ENCODE results near the gene IQCH. TPM values are rescaled to one million over a fixed set of nuclear protein-coding genes. Genes with fewer than 3 reads are reported as not detected.

IQCH gene
- polyA plus RNA-seq, 4 donors: 1.7 to 10.6 (median 7.2) TPM

GRCh38 chr15:67520321-67521028 is 265.9 kb downstream of the IQCH start:
- DNase-seq (ENCODE audit: low read depth in 4 of 4, low spot score in 3 of 4): no peak

- peak; percentile 69 to 83 (median 79) for DNase-seq (ENCODE audit: low read depth in 4 of 4, low spot score in 3 of 4)
Observed at GRCh38 chr15:67521029-67521782, 266.6 kb downstream of the IQCH start, which contains the start of gene C15orf61. Gene C15orf61, plus strand, starts transcription at chr15:67521131. Its CDS starts 118 bp downstream, at chr15:67521249.

- no peak for DNase-seq (ENCODE audit: low read depth in 4 of 4, low spot score in 3 of 4)
Observed at GRCh38 chr15:67521783-67522568, 267.4 kb downstream of the IQCH start.

GRCh38 chr15:67523330-67523729 is 268.7 kb downstream of the IQCH start:
- no peak for DNase-seq (ENCODE audit: low read depth in 4 of 4, low spot score in 3 of 4)

GRCh38 chr15:67524235-67524634 is 269.6 kb downstream of the IQCH start:
- DNase-seq (ENCODE audit: low read depth in 4 of 4, low spot score in 3 of 4): no peak

GRCh38 chr15:67528513-67528912 is 273.9 kb downstream of the IQCH start:
- no peak for DNase-seq (ENCODE audit: low read depth in 4 of 4, low spot score in 3 of 4)

GRCh38 chr15:67531379-67531914 is 276.9 kb downstream of the IQCH start:
- no peak for DNase-seq (ENCODE audit: low read depth in 4 of 4, low spot score in 3 of 4)

GRCh38 chr15:67533873-67534272 is 279.3 kb downstream of the IQCH start:
- DNase-seq (ENCODE audit: low read depth in 4 of 4, low spot score in 3 of 4): no peak

GRCh38 chr15:67534360-67534759 is 279.8 kb downstream of the IQCH start:
- no peak for DNase-seq (ENCODE audit: low read depth in 4 of 4, low spot score in 3 of 4)

- no peak for DNase-seq (ENCODE audit: low read depth in 4 of 4, low spot score in 3 of 4)
Observed at GRCh38 chr15:67537771-67538170, 283.2 kb downstream of the IQCH start.

- peak in 2 of 4 donors; percentile 50 to 61 for DNase-seq (ENCODE audit: low read depth in 4 of 4, low spot score in 3 of 4)
Observed at GRCh38 chr15:67542420-67543347, 288.1 kb downstream of the IQCH start, which contains the start of gene MAP2K5. Gene MAP2K5, plus strand, starts transcription at chr15:67542703. Its CDS starts 633 bp downstream, at chr15:67543336.

GRCh38 chr15:67543348-67543718 is 288.7 kb downstream of the IQCH start:
- DNase-seq (ENCODE audit: low read depth in 4 of 4, low spot score in 3 of 4): peak in 1 of 4 donors; percentile 6

GRCh38 chr15:67544475-67544874 is 289.9 kb downstream of the IQCH start:
- no peak for DNase-seq (ENCODE audit: low read depth in 4 of 4, low spot score in 3 of 4)

- DNase-seq (ENCODE audit: low read depth in 4 of 4, low spot score in 3 of 4): no peak
Observed at GRCh38 chr15:67545864-67546263, 291.3 kb downstream of the IQCH start.

- no peak for DNase-seq (ENCODE audit: low read depth in 4 of 4, low spot score in 3 of 4)
Observed at GRCh38 chr15:67547064-67547463, 292.5 kb downstream of the IQCH start.

- no peak for DNase-seq (ENCODE audit: low read depth in 4 of 4, low spot score in 3 of 4)
Observed at GRCh38 chr15:67547836-67548235, 293.2 kb downstream of the IQCH start.

GRCh38 chr15:67548236-67548852 is 293.8 kb downstream of the IQCH start:
- no peak for DNase-seq (ENCODE audit: low read depth in 4 of 4, low spot score in 3 of 4)

GRCh38 chr15:67548862-67549651 is 294.5 kb downstream of the IQCH start:
- no peak for DNase-seq (ENCODE audit: low read depth in 4 of 4, low spot score in 3 of 4)
